Transverse colon (tissue), 4 donors: ENCODE results near the gene FSTL5.

ENCODE experiments used
- EP300 ChIP-seq: sonication (generic); formaldehyde crosslinking; IDR thresholded peaks from one replicate; pipeline ENCODE4 v1.6.1; 2017; ENCODE audit warnings: antibody characterized with exemption, low read depth
- POLR2A ChIP-seq: fragments of 450-650 bp; IDR thresholded peaks from one replicate; pipeline ENCODE4 v1.6.1; 2016; ENCODE audit warnings: antibody characterized with exemption, mild to moderate bottlenecking, moderate library complexity
- POLR2AphosphoS5 ChIP-seq, 3 donors: sonication (generic); formaldehyde crosslinking; IDR thresholded peaks; one replicate each; pipeline ENCODE4 v1.6.1; 2016; ENCODE audit warnings: antibody characterized with exemption in 3 of 3
- TF ChIP-seq, protein P1 (sequence below), 5 experiments: fragments of 200-600 bp in 3 of 5; fragments of 450-650 bp in 2 of 5; sonication (generic) in 3 of 5; IDR thresholded peaks; 1 replicate in 2 of 5; 2 replicates in 3 of 5; pipeline ENCODE4 v1.5.1; 2016 to 2017; ENCODE audit warnings: antibody characterized with exemption in 5 of 5, inconsistent platforms in 3 of 5, mild to moderate bottlenecking in 2 of 5, moderate library complexity in 1 of 5

DNA sequence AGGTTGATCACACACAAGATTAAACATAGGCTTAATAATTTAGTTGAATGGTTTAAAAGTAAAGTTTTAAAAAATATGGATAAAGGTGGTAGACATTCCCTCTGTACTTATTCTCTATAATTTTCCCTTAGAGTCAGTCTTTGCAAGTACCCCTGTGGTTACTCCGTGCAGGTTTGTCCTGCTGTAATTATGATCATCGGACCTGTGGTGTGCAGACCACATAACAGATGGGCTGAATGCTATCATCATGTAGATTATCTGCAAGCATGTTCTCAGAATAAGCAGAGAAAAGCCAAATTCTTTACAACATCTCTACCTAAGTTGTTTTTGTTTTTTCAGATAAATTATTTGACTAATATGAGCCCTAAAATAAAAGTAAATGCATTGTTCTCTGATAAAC, 146.8 kb downstream of the FSTL5 start:
- TF ChIP-seq POLR2A (no peak), POLR2AphosphoS5 (IDR thresholded peaks at IDR 0.05) (no peak), EP300 (no peak)
- TF ChIP-seq, protein P1, sequence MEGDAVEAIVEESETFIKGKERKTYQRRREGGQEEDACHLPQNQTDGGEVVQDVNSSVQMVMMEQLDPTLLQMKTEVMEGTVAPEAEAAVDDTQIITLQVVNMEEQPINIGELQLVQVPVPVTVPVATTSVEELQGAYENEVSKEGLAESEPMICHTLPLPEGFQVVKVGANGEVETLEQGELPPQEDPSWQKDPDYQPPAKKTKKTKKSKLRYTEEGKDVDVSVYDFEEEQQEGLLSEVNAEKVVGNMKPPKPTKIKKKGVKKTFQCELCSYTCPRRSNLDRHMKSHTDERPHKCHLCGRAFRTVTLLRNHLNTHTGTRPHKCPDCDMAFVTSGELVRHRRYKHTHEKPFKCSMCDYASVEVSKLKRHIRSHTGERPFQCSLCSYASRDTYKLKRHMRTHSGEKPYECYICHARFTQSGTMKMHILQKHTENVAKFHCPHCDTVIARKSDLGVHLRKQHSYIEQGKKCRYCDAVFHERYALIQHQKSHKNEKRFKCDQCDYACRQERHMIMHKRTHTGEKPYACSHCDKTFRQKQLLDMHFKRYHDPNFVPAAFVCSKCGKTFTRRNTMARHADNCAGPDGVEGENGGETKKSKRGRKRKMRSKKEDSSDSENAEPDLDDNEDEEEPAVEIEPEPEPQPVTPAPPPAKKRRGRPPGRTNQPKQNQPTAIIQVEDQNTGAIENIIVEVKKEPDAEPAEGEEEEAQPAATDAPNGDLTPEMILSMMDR (IDR thresholded peaks at IDR 0.05) = no peak
